Spleen (tissue), 7 donors: ENCODE data around the gene CCND3.

Experiments used
- POLR2A ChIP-seq, 3 donors: fragments of 450-650 bp; IDR thresholded peaks; one replicate each; pipeline ENCODE4 v1.5.1; 2017; ENCODE audit warnings: antibody characterized with exemption in 3 of 3, mild to moderate bottlenecking in 1 of 3
- POLR2AphosphoS5 ChIP-seq, 3 donors: sonication (generic); formaldehyde crosslinking; IDR thresholded peaks; one replicate each; pipeline ENCODE4 v1.5.1; 2017; ENCODE audit warnings: antibody characterized with exemption in 3 of 3
- TF ChIP-seq, protein P1 (sequence below), 11 experiments: fragments of 200-600 bp in 7 of 11; fragments of 450-650 bp in 4 of 11; sonication (generic) in 4 of 11; IDR thresholded peaks in 8 of 11; conservative IDR thresholded peaks in 3 of 11; 1 replicate in 7 of 11; 2 replicates in 4 of 11; pipeline versions ENCODE4 v1.4.0 to v1.8.0; 2016 to 2021; ENCODE audit warnings: antibody characterized with exemption in 11 of 11, inconsistent platforms in 4 of 11, mild to moderate bottlenecking in 1 of 11
- donor health status: DM: no; HTN: no; CAD: no; lungs with moderate emphysema.
- donor health status: DM: no; HTN: no; CAD: no.
- donor health status: DM: no; HTN: no; CAD: no.

DNA sequence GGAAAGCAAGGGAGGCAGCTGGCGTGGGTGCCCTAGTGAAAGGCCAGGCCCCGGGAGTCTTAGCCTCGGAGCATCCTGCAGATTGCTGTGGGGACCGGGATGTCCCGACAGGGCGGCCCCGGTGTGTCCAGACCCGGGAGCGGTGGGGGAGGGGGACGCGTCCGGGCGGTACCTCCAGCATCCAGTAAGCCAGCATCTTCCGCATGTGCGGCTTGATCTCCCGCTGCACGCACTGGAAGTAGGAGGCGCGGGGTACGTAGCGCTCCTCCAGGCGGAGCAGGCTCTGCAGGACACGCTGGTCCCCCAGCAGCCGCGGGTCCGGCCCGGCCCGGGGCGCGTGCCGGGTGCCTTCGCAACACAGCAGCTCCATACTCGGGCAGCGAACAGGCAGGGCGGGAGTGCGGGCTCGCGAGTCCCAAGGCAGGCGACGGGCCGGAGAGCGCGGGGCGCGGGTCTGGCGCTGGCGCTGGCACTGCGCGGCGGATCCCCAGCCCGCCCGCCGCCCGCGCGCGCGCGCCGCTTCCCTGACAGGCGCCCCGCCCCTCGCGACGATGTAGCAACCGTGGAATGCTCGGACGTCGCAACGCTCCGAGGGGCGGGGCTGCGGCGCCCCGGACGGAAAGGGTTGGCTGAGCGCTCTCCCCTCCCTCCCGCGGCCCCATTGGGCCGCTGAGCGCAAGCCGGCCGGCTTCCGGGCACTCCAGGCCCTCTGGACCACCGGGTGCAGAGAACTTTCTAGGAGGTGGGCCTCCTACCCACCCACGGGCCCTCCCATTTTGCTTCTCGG is at the start of gene CCND3:
- TF ChIP-seq, protein P1, sequence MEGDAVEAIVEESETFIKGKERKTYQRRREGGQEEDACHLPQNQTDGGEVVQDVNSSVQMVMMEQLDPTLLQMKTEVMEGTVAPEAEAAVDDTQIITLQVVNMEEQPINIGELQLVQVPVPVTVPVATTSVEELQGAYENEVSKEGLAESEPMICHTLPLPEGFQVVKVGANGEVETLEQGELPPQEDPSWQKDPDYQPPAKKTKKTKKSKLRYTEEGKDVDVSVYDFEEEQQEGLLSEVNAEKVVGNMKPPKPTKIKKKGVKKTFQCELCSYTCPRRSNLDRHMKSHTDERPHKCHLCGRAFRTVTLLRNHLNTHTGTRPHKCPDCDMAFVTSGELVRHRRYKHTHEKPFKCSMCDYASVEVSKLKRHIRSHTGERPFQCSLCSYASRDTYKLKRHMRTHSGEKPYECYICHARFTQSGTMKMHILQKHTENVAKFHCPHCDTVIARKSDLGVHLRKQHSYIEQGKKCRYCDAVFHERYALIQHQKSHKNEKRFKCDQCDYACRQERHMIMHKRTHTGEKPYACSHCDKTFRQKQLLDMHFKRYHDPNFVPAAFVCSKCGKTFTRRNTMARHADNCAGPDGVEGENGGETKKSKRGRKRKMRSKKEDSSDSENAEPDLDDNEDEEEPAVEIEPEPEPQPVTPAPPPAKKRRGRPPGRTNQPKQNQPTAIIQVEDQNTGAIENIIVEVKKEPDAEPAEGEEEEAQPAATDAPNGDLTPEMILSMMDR (IDR thresholded peaks at IDR 0.05 in 8 of 11, conservative IDR thresholded peaks at IDR 0.05 in 3 of 11): no peak
- TF ChIP-seq POLR2A (IDR thresholded peaks at IDR 0.05) (peak in 1 of 3 donors; percentile 69), POLR2AphosphoS5 (IDR thresholded peaks at IDR 0.05) (peak; percentile 83 to 92 (median 83))
